Tibial nerve (tissue), 4 donors: Measurements from ENCODE around the gene LRRTM4. TPM values are rescaled to one million over a fixed set of nuclear protein-coding genes. Genes with fewer than 3 reads are reported as not detected.
A peak's percentile ranks its signal among the peaks of the same experiment; 100 is the strongest.

Experiments used
- DNase-seq, 2 donors: peaks; one replicate each; pipeline ENCODE4 v3.0.0-alpha.2; 2019; ENCODE audit warnings: low spot score in 2 of 2
- H3K27ac ChIP-seq, 4 donors: fragments of 200-600 bp; sonication (generic) in 3 of 4; one replicate each; pipeline ENCODE4 v1.5.1; 2017 to 2019; ENCODE audit warnings: mild to moderate bottlenecking in 1 of 4
- H3K27me3 ChIP-seq, 2 donors: fragments of 200-600 bp; sonication (generic) in 1 of 2; one replicate each; pipeline versions ENCODE4 v1.5.1 to v1.6.0; 2017 to 2019
- H3K36me3 ChIP-seq, 3 donors: fragments of 200-600 bp; sonication (generic); one replicate each; pipeline ENCODE4 v1.5.1; 2018 to 2019
- H3K4me1 ChIP-seq, 4 donors: fragments of 200-600 bp; sonication (generic) in 3 of 4; one replicate each; pipeline ENCODE4 v1.5.1; 2017 to 2019
- H3K4me3 ChIP-seq, 4 donors: fragments of 200-600 bp; sonication (generic) in 3 of 4; one replicate each; pipeline ENCODE4 v1.5.1; 2017 to 2019; ENCODE audit warnings: mild to moderate bottlenecking in 1 of 4, moderate library complexity in 1 of 4
- H3K9me3 ChIP-seq, 4 donors: fragments of 200-600 bp; sonication (generic) in 3 of 4; one replicate each; pipeline ENCODE4 v1.5.1; 2017 to 2019
- EP300 ChIP-seq, 2 donors: sonication (generic); formaldehyde crosslinking; IDR thresholded peaks; one replicate each; pipeline ENCODE4 v1.6.1; 2017; ENCODE audit warnings: antibody characterized with exemption in 2 of 2, mild to moderate bottlenecking in 1 of 2
- POLR2A ChIP-seq, 2 donors: fragments of 450-650 bp; IDR thresholded peaks; one replicate each; pipeline ENCODE4 v1.6.1; 2017; ENCODE audit warnings: antibody characterized with exemption in 2 of 2, mild to moderate bottlenecking in 2 of 2, moderate library complexity in 2 of 2
- WGBS, 2 donors: methylation state at CpG; one replicate each; pipeline ENCODE4 v1.1.5; 2018; 5-methylcytosine and 5-hydroxymethylcytosine counted together
- total RNA-seq, 4 donors: library from RNA; depleted of rRNA; stranded (reverse); fragments of >200 nt; gene quantifications; one replicate each; pipeline ENCODE4 v1.1.0, GENCODE V29; 2016
- TF ChIP-seq, protein P1 (sequence below), 5 experiments: fragments of 200-600 bp in 3 of 5; fragments of 450-650 bp in 2 of 5; sonication (generic) in 3 of 5; IDR thresholded peaks; one replicate each; pipeline ENCODE4 v1.5.1; 2016 to 2019; ENCODE audit warnings: antibody characterized with exemption in 5 of 5, mild to moderate bottlenecking in 3 of 5, moderate library complexity in 2 of 5

Gene LRRTM4
- 1 to 10 TPM; 2.9 to 8.1 (median 7.6) TPM for total RNA-seq

DNA sequence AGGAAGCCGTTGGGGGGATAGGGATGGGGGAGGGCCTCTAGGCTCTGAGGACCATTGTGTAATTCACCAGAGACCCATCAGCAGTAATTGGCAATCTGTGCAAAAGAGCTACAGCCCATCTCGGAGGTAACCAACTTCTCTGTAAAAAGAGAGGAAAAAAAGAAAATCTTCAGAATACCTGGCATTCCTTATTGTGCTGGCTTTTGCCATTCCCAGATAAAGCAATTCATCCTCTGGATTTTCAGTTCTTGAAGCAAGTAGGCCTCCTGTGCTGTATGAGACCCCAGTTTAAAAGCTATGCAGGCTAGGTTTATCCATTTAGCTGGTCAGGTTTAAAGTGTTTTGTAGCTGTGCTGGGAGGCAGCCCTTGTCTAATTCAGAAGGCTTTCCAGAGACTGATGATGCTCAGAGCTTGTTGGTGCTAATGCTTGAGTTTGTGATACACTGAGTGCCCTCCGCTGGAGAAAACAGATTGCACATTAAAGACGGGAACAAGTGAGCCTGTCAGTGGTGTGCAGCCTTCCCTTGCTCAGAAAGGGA, at the start of gene LRRTM4:
LRRTM4 (minus strand) TSS at position 446 of the 540 bp plus-strand sequence.
- TF ChIP-seq, protein P1, sequence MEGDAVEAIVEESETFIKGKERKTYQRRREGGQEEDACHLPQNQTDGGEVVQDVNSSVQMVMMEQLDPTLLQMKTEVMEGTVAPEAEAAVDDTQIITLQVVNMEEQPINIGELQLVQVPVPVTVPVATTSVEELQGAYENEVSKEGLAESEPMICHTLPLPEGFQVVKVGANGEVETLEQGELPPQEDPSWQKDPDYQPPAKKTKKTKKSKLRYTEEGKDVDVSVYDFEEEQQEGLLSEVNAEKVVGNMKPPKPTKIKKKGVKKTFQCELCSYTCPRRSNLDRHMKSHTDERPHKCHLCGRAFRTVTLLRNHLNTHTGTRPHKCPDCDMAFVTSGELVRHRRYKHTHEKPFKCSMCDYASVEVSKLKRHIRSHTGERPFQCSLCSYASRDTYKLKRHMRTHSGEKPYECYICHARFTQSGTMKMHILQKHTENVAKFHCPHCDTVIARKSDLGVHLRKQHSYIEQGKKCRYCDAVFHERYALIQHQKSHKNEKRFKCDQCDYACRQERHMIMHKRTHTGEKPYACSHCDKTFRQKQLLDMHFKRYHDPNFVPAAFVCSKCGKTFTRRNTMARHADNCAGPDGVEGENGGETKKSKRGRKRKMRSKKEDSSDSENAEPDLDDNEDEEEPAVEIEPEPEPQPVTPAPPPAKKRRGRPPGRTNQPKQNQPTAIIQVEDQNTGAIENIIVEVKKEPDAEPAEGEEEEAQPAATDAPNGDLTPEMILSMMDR (IDR thresholded peaks at IDR 0.05): peak in 4 of 5 experiments; percentile 18 to 49 (median 42)
- peak in 1 of 2 donors; percentile 39 for TF ChIP-seq POLR2A (IDR thresholded peaks at IDR 0.05)
- TF ChIP-seq EP300 (IDR thresholded peaks at IDR 0.05): peak in 1 of 2 donors; percentile 40
- peak within 1 kb of the TSS; percentile 9 to 37 (median 18) for H3K4me3 ChIP-seq
- no peaks in the 10 kb centered on the region for H3K36me3 ChIP-seq
- WGBS, 2 donors: 3 to 6% methylated on average over 4 of the region's 4 CpGs
- H3K27ac ChIP-seq: peak within 1 kb of the TSS; percentile 54 to 87 (median 69)
- H3K9me3 ChIP-seq: no peaks in the 10 kb centered on the region
- DNase-seq: peak in 1 of 2 donors; percentile 13
- H3K27me3 ChIP-seq: no peaks in the 10 kb centered on the region
- no peaks in the 10 kb centered on the region for H3K4me1 ChIP-seq

DNA sequence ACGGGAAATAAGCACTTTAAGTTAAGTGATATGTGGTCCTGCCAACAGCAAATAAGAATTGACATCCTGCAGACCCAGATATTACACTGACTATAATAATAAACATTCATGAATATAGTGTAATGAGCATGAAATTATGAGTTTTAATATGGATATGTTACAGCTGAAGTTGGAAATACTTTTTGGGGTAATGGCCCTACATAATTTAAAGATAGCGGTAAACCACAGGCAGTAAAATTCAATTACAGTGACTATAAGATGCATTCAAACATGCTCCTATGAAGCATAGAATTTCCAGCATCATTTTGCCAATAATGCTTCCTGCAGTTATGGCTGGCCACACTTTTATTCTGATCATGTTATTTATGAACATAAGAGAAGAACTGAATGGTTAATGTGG, 49.4 kb upstream of the LRRTM4 start:
- TF ChIP-seq POLR2A (IDR thresholded peaks at IDR 0.05) (no peak), EP300 (IDR thresholded peaks at IDR 0.05) (no peak)
- TF ChIP-seq, protein P1 (IDR thresholded peaks at IDR 0.05): no peak

DNA sequence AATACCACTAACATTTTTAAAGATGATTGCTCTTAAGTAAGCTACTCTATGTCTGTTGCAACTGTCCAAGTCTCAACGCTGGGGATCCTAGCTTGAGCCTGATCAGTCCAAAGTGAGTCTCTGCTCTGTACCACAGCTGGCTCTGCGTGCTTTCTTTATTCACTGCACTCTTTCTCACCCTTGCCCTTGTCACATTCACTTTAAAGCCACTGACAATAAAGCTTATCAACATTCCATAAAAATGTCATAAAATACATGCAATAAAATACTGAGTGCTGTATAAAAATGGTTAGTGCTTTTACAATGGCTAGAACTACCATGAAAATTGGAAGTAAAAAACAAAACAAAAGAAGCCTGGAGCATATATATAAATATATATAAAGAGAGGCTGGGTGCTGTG, 45.5 kb upstream of the LRRTM4 start:
- TF ChIP-seq EP300 (IDR thresholded peaks at IDR 0.05) (no peak), POLR2A (IDR thresholded peaks at IDR 0.05) (no peak)
- TF ChIP-seq, protein P1 (IDR thresholded peaks at IDR 0.05): no peak
- H3K4me1 ChIP-seq: no peaks in the 10 kb centered on the region
- WGBS, 2 donors: 25 to 36% methylated on average over 2 of the region's 2 CpGs
- no peaks in the 10 kb centered on the region for H3K27me3 ChIP-seq
- no peak overlapping the region for H3K4me3 ChIP-seq
- DNase-seq: no peak
- no peak overlapping the region for H3K27ac ChIP-seq
- no peaks in the 10 kb centered on the region for H3K36me3 ChIP-seq
- H3K9me3 ChIP-seq: no peaks in the 10 kb centered on the region

More for the DNA sequence above, 49.4 kb upstream of the LRRTM4 start:
- no peak for DNase-seq
- Histone ChIP-seq H3K36me3 (no peaks in the 10 kb centered on the region), H3K27ac (no peak overlapping the region), H3K9me3 (no peaks in the 10 kb centered on the region), H3K27me3 (no peaks in the 10 kb centered on the region), H3K4me1 (no peaks in the 10 kb centered on the region), H3K4me3 (no peak overlapping the region)
- 48 to 65% methylated on average over 2 of the region's 2 CpGs for WGBS, 2 donors

DNA sequence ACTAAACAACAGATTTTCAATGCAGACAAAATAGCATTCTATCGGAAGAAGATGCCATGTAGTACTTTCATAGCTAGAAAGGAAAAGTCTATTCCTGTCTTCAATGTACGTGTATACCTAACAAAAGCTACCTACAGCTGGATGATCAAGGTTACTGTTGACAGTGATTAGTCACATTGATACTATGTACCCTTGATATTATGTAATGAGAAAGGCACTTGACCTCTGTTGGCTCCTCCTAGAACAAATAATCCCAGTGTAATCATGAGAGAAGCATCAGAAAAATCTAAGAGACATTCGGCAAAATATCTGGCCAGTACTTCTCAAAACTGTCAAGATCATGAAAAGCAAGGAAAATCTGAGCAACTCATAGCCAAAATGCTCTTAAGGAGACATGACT, 44.4 kb upstream of the LRRTM4 start:
- H3K27ac ChIP-seq: no peak overlapping the region
- no peaks in the 10 kb centered on the region for H3K27me3 ChIP-seq
- WGBS, 2 donors: 61 to 63% methylated on average over 3 of the region's 3 CpGs
- H3K9me3 ChIP-seq: no peaks in the 10 kb centered on the region
- TF ChIP-seq EP300 (IDR thresholded peaks at IDR 0.05) (no peak), POLR2A (IDR thresholded peaks at IDR 0.05) (no peak)
- TF ChIP-seq, protein P1 (IDR thresholded peaks at IDR 0.05): no peak
- no peak overlapping the region for H3K4me3 ChIP-seq
- no peak for DNase-seq
- no peaks in the 10 kb centered on the region for H3K36me3 ChIP-seq
- no peaks in the 10 kb centered on the region for H3K4me1 ChIP-seq

DNA sequence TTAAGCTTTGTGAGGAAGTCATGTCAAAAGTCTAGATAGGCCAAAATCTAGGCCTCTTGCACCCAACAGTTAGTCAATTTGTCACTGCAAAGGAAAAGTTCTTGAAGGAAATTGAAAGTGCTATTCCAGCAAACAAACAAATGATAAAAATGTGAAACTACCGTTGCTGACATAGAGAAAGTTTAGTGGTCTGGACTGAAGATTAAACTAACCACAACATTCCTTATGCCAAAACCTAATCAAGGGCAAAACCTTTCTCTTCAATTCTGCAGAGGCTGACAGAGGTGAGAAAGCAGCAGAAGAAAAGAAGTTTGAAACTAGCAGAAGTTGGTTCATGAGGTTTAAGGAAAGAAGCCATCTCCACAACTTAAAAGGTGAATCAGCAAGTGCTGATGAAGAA, 44.0 kb upstream of the LRRTM4 start:
- no peak for DNase-seq
- WGBS, 2 donors: 33 to 41% methylated on average over 1 of the region's 1 CpG
- H3K9me3 ChIP-seq: no peaks in the 10 kb centered on the region
- TF ChIP-seq, protein P1 (IDR thresholded peaks at IDR 0.05): no peak
- TF ChIP-seq POLR2A (IDR thresholded peaks at IDR 0.05): no peak
- no peak for TF ChIP-seq EP300 (IDR thresholded peaks at IDR 0.05)
- H3K4me3 ChIP-seq: no peak overlapping the region
- H3K27me3 ChIP-seq: no peaks in the 10 kb centered on the region
- H3K4me1 ChIP-seq: no peaks in the 10 kb centered on the region
- no peak overlapping the region for H3K27ac ChIP-seq
- no peaks in the 10 kb centered on the region for H3K36me3 ChIP-seq
